DMS79 (cell line): ENCODE results near the gene ADCY5.
A peak's percentile ranks its signal among the peaks of the same experiment; 100 is the strongest.

Experiments
- DNase-seq: peaks from one replicate; lab custom pipeline; 2025; lab: John Stamatoyannopoulos, UW

Gene ADCY5

DNA sequence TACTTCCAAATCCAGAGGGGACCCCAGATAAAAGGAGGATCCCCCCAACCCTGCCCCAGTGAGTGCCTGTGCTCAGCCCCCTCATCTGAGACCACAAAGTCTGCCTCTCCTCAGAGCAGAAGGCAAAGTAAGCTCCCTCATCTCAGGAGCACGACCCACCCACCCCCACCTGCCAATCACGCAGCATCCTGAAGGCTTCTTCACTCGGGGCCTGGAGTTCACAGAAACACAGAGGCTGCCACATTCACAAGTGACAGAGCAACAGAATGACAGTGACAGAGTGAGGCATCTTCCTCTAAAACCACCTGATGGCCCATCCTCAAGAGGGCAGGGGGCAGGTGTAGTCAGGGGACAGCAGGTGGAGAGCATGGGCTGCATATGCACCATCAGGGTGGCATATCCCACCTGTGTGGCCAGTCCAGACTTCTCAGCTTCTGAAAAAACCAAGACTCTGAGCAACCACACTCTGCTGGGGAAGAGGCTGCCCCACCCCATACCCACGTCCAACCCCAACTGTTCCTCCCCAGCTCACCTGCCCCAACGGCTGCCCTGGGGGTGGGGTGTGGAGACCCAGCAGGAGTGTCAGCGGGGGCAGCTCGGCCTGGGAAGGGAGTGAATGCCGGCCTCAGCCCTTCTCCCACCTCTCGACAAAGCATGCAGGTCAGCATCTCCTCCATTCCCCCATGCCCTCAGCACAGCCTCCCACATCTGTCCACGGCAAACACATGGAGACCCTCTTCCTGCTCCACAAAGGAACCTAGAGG is 19.3 kb downstream of the ADCY5 start:
- DNase-seq, result no peak

DNA sequence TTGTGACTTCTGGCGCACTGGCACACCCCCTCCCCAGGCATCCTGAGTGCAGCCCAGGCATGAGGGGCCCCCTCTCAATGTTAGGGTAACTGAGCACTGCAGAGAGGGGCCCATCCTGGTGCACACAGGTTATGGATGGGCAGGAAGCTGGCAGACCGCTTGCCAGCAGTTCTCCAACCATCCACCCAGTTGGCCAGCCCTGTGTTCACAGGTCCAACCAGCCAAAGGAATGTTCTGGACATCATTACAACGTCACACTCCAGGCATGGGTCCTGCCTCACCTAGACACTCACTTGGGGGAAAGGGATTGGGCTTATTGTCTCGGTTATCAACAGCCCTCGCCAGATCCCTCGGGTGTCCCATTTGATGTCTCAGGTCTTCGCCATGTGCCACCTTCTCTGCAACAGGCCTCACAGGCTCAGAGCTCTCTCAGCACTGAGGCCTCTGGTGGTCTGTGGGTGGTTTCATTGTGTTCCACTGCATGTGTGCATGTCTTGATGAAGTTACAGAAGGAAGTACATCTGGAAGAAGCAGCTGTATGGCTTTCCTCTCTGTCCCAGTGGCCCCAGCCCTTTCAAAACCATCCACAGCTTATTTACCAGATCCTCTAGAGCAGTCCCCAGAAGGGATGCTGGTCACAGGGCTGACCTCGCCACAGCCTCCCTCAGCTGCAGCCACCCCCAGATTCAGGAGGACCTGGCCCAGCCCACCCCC is 23.7 kb downstream of the ADCY5 start:
- DNase-seq, result no peak

DNA sequence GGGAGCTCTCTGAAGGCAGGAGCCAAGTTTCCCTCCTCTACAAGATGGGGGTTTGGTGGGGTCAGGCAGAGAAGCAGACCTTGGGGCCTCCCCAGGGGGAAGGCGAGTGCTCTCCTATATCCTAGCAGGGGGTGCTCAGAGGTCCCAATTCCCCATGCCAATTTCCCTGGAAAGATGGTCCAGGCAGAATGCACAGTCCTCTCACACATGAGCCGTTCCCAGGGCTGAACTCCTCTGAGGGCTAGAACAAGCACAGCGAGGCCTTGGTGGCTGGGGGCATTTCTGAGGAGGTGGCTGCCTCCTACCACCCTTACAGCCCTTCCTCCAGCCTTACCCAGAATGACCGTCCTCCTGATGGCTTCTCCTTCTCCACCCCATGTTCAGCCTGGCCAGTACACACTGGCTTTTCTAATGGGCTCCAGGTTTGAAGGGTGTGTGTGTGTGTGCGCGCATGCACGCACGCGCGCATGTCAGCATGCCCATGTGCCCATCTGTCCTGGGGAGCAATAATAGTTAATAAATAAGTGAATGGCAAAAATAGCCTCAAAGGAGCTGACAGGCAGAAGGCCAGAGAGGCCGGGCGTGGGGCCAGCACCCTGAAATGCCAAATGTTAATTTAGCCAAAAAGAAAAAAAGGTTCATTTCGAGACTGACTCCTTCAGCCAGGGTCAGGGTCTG is 24.4 kb downstream of the ADCY5 start:
- DNase-seq, result no peak

- no peak for DNase-seq
These were observed 25.1 kb downstream of the ADCY5 start for GRCh38 chr3:123423806-123424205.

- DNase-seq, result no peak
These were observed 25.9 kb downstream of the ADCY5 start for GRCh38 chr3:123423031-123423430.

DNA sequence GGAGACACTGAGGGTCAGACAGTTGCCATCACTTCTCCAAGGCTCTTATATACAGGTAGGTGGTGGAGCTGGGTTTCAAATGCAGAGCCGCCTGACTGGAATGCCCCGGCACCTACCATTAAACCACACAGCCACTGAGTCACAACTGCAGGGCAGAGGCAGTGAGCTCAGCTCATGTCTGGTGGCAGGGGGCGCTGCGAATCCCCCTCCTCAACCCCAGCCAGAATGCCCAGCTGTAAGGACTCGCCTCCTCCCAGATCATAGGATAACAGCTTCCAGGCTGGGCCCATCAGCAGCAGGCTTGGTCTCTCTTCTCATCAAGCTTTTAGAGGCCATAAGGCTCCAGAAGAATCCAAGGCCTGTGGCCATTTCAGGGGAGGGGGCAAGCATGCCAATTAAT is 26.4 kb downstream of the ADCY5 start:
- DNase-seq, result no peak

GRCh38 chr3:123421353-123422174 is 27.3 kb downstream of the ADCY5 start:
- peak; percentile 79 for DNase-seq

- DNase-seq, result no peak
These were observed 28.4 kb downstream of the ADCY5 start for GRCh38 chr3:123420416-123420968.

GRCh38 chr3:123419850-123420297 is 29.0 kb downstream of the ADCY5 start:
- DNase-seq, result no peak

- DNase-seq, result no peak
These were observed 29.6 kb downstream of the ADCY5 start for GRCh38 chr3:123419181-123419849.

- no peak for DNase-seq
These were observed 32.2 kb downstream of the ADCY5 start for GRCh38 chr3:123416647-123417046.

DNA sequence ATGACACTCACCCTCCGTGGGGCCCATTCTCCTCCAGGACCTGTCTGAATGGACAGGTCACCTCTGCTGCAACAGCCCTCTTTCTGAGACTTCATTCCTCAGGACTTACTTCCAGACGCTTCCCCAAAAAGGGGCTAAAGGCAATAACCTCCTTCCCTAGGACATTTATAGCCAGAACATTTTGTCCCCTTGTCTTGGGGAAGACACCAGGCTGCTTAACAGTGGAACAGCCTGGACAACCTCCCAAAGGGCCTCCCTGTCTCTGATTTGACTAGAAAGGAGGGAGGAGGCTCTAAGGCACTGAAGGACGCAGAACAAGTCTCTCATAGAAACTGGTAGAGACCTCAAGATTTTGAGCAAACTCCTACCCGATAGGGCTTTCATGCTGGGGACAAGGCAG is 32.7 kb downstream of the ADCY5 start:
- DNase-seq, result no peak

- DNase-seq, result no peak
These were observed 33.7 kb downstream of the ADCY5 start for GRCh38 chr3:123414973-123415775.

- no peak for DNase-seq
These were observed 35.9 kb downstream of the ADCY5 start for GRCh38 chr3:123412811-123413604.

GRCh38 chr3:123412076-123412475 is 36.8 kb downstream of the ADCY5 start:
- no peak for DNase-seq

GRCh38 chr3:123411340-123412040 is 37.4 kb downstream of the ADCY5 start:
- DNase-seq, result no peak

DNA sequence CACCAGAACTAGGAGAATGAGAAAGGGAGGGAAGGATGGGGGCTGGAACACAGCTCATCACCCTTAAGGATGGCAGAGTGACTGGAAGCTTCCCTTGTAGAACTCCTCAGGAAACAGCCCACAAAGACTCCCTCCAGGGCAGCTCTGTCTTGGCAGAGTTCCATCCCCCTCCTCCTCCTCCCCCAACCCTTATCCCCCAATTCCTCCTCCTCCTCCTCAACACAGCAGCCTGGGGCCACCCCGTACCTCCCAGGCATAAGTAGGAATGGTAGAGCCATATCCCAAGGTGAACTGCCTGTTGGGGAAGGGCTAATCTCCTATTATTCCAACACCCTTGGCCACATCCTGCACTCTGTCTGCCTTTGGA is 38.8 kb downstream of the ADCY5 start:
- no peak for DNase-seq

DNA sequence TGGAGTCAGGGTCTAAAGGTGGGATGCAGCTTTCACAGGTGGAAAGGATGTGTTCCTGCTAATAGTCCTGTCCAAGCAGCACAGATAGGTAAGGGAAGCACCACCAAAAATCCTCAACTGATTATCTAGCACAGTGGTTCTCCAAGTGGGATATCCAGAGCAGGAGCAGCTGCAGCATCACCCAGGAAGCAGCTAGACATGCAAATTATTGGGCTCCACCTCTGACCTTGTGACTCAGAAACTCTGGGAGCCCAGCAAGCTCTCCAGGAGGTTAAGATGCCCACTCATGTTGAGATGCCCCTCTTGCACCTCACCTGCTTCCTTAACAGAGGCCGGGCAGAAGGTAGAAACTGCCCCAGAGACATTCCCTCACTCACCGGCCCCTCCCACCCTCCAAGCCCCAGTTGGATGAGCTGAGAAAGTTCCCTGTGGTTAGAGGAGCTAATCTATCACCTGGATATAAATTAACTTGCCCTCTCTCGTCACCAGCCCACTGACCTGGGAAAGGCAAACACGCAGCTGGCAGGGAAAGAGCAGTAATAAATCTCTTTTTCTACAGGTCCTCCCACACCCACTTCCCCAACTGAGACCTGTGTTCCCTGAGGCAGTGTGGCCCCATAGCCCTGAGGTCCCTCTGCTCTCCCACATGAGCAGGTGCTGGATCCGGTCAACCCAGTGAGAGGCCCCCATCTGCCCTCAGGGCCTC is 39.3 kb downstream of the ADCY5 start:
- DNase-seq, result no peak
